ENCODE data around the gene NECTIN1. TPM values are rescaled to one million over a fixed set of nuclear protein-coding genes. Genes with fewer than 3 reads are reported as not detected.
A peak's percentile ranks its signal among the peaks of the same experiment; 100 is the strongest.

NECTIN1 gene
- total and polyA plus RNA-seq, 4 donors = 4.7 to 18.3 (median 7.3) TPM

DNA sequence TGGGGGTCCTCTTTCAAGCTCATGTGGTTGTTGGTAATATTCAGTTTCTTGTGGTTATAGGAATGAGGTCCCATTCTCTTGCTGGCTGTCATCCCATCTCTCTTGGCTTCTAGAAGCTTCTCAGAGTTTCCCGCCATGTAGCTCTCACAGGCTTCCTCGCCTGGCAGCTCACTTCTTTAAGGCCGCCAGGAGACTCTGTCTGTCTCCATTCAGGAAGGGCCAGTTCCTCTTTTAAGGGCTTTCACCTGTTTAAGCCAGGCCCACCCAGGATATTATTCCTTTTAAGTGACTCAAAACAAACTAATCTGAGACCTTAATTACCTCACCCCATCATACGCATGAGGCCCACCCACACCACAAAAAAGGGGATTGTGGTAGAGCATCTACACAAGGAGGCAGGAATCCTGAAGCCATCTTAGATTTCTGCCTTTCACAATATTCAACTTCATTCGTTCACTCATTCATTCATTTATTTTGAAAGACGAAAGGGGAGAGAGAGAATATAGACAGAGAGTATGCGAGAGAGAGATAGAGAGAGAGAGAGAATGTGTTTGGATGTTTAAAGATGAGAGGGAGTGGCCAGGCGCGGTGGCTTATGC is 42.3 kb upstream of the NECTIN1 start:
- ATAC-seq (ENCODE audit: insufficient read depth, low FRiP score) (no peak), DNase-seq (no peak)
- Histone ChIP-seq H3K36me3 (ENCODE audit: control insufficient read depth in 4 of 4, insufficient read depth in 4 of 4, low read length in 4 of 4) (no peaks in the 10 kb centered on the region), H3K27me3 (ENCODE audit: control insufficient read depth in 3 of 3, insufficient read depth in 3 of 3, low read length in 2 of 3) (peaks cover 0 to 11% (median 0%) of the 10 kb centered on the region in 3 donors), H3K9me3 (ENCODE audit: control insufficient read depth in 4 of 4, insufficient read depth in 3 of 4, low read length in 3 of 4) (peaks cover 0 to 4% (median 1%) of the 10 kb centered on the region in 4 donors), H3K9ac (ENCODE audit: insufficient read depth in 1 of 2, low read length in 2 of 2) (no peak overlapping the region), H3K4me3 (no peak overlapping the region), H3K4me1 (ENCODE audit: control insufficient read depth in 5 of 5, insufficient read depth in 5 of 5, low read length in 5 of 5) (no peaks in the 10 kb centered on the region), H3K27ac (ENCODE audit: low read depth in 1 of 2, low read length in 1 of 2) (no peak overlapping the region)
- 85 to 88% methylated on average over 9 of the region's 9 CpGs for WGBS, 2 donors
- no peak for TF ChIP-seq CTCF (IDR thresholded peaks at IDR 0.05; ENCODE audit: control extremely low read depth, extremely low read depth)

DNA sequence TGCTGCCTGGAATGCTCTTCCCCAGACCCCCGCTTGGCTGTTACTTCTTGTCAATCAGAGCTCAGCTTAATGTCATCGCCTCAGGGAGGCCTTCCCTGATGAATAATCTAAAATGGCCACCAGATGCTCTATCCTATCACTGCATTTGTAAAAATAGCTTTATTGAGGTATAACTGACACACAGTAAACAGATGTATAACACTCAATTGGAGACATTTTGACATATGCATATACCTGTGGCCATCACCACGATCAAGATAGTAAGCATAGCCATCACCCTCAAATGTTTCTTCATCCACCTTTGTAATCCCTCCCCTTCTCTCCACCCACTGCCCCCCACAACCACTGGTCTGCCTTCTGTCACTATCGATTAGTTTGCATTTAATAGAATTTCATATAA is 36.6 kb upstream of the NECTIN1 start:
- H3K9me3 ChIP-seq (ENCODE audit: control insufficient read depth in 4 of 4, insufficient read depth in 3 of 4, low read length in 3 of 4) = peaks cover 0 to 2% (median 1%) of the 10 kb centered on the region in 4 donors
- DNase-seq = no peak
- WGBS, 2 donors = 75 to 78% methylated on average over 4 of the region's 4 CpGs
- no peak overlapping the region for H3K4me3 ChIP-seq
- no peaks in the 10 kb centered on the region for H3K36me3 ChIP-seq (ENCODE audit: control insufficient read depth in 4 of 4, insufficient read depth in 4 of 4, low read length in 4 of 4)
- no peak for TF ChIP-seq CTCF (IDR thresholded peaks at IDR 0.05; ENCODE audit: control extremely low read depth, extremely low read depth)
- no peak for ATAC-seq (ENCODE audit: insufficient read depth, low FRiP score)
- no peak overlapping the region for H3K9ac ChIP-seq (ENCODE audit: insufficient read depth in 1 of 2, low read length in 2 of 2)
- H3K27me3 ChIP-seq (ENCODE audit: control insufficient read depth in 3 of 3, insufficient read depth in 3 of 3, low read length in 2 of 3) = peaks cover 0 to 8% (median 0%) of the 10 kb centered on the region in 3 donors
- H3K4me1 ChIP-seq (ENCODE audit: control insufficient read depth in 5 of 5, insufficient read depth in 5 of 5, low read length in 5 of 5) = no peaks in the 10 kb centered on the region
- H3K27ac ChIP-seq (ENCODE audit: low read depth in 1 of 2, low read length in 1 of 2) = no peak overlapping the region

DNA sequence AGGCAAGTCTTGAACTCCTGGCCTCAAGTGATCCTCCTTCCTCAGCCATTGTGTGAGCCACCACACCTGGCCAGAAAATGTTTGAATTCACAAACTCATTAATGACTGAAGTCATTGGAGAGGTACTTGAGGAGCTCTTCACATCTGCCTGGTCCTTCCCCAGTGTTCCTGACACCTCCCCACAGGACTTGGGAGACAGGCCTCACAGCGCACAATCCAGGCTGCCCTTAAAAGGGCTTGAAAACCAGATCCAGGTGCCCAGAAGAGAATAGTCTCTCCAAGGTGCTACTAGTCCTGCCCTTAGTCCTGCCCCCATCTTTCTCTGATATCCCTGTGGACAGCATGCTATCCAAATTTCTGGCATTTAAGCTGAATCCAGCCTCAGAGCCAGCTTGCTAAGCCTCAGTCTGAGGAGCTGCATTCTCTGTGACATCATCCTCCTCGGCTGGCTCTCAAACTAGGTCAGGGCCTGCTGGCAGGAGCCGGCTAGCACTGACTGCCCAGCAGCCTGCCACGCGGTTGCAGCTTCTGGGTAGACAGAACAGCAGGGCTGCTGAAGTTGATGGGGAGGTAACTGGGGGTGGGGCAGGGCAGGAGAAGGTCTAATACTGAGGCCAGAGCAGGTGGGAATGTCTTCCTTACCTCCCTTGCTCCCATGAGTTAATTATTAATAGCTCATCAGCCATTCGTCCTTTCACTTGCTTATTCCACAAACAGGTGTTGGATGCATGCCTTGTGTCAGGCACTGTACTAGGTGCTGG is 35.3 kb upstream of the NECTIN1 start:
- H3K4me3 ChIP-seq = no peak overlapping the region
- ATAC-seq (ENCODE audit: insufficient read depth, low FRiP score) (no peak), DNase-seq (peak; percentile 28 to 65 (median 46))
- no peaks in the 10 kb centered on the region for H3K36me3 ChIP-seq (ENCODE audit: control insufficient read depth in 4 of 4, insufficient read depth in 4 of 4, low read length in 4 of 4)
- TF ChIP-seq CTCF (IDR thresholded peaks at IDR 0.05; ENCODE audit: control extremely low read depth, extremely low read depth) = no peak
- no peaks in the 10 kb centered on the region for H3K4me1 ChIP-seq (ENCODE audit: control insufficient read depth in 5 of 5, insufficient read depth in 5 of 5, low read length in 5 of 5)
- peaks cover 0 to under 1% (median 0%) of the 10 kb centered on the region in 3 donors for H3K27me3 ChIP-seq (ENCODE audit: control insufficient read depth in 3 of 3, insufficient read depth in 3 of 3, low read length in 2 of 3)
- no peak overlapping the region for H3K9ac ChIP-seq (ENCODE audit: insufficient read depth in 1 of 2, low read length in 2 of 2)
- WGBS, 2 donors = 34 to 52% methylated on average over 6 of the region's 6 CpGs
- H3K9me3 ChIP-seq (ENCODE audit: control insufficient read depth in 4 of 4, insufficient read depth in 3 of 4, low read length in 3 of 4) = peaks cover 0 to 2% (median under 1%) of the 10 kb centered on the region in 4 donors
- H3K27ac ChIP-seq (ENCODE audit: low read depth in 1 of 2, low read length in 1 of 2) = no peak overlapping the region

Measured in lung (tissue), 12 donors.